HEK293T (cell line): ENCODE results near the gene NMNAT2.
A peak's percentile ranks its signal among the peaks of the same experiment; 100 is the strongest.

Experiments
- CTBP1 ChIP-seq: fragments of 450-650 bp; IDR thresholded peaks from 2 replicates; pipeline ENCODE4 v1.6.1; 2016; ENCODE audit warnings: borderline replicate concordance
- LEF1 ChIP-seq: fragments of 450-650 bp; IDR thresholded peaks from 2 replicates; pipeline ENCODE4 v1.6.1; 2017; ENCODE audit warnings: mild to moderate bottlenecking, borderline replicate concordance
- NFRKB ChIP-seq: fragments of 450-650 bp; IDR thresholded peaks from 2 replicates; pipeline ENCODE4 v1.6.1; 2016; ENCODE audit warnings: mild to moderate bottlenecking, moderate library complexity
- SP1 ChIP-seq: fragments of 450-650 bp; IDR thresholded peaks from 2 replicates; pipeline ENCODE4 v1.6.1; 2017
- TARDBP ChIP-seq: fragments of 450-650 bp; IDR thresholded peaks from 2 replicates; pipeline ENCODE4 v1.6.1; 2016

GRCh38 chr1:183235503-183235902 is 182.7 kb downstream of the NMNAT2 start:
- no peak for TF ChIP-seq LEF1
- TF ChIP-seq NFRKB = peak; percentile 11; the same call in 1 of the 2 replicates
- TF ChIP-seq SP1 = no peak
- TF ChIP-seq TARDBP = no peak
- TF ChIP-seq CTBP1 = peak; percentile 45; the same call in 1 of the 2 replicates
